Naive thymus-derived CD8-positive, alpha-beta T cell (primary cell): ENCODE measurements around the gene ATMIN. TPM values are rescaled to one million over a fixed set of nuclear protein-coding genes. Genes with fewer than 3 reads are reported as not detected.

ENCODE experiments used
- ATAC-seq, 2 donors: fragments of 150-1000 bp; cut with Tn5 transposase in 1 of 2; sonication (Bioruptor Pico), chemical (Tn5 transposase) in 1 of 2; 1 replicate in 1 of 2; 2 replicates in 1 of 2; pipeline ENCODE4 v1.10.0; 2021; ENCODE audit warnings: mild to moderate bottlenecking in 2 of 2, moderate library complexity in 2 of 2
- POLR2A ChIA-PET: fragments of 350-600 bp; sonication (Branson Sonifier 250); formaldehyde crosslinking; loops from one replicate; lab custom pipeline; 2021; ENCODE audit warnings: antibody characterized with exemption; lab: Charles Lee
- DNase-seq, 10 donors: peaks; one replicate each; pipeline versions ENCODE4 v3.0.0 to v3.0.0-alpha.2; 2020 to 2022
- H3K27ac Mint-ChIP-seq, 10 donors: one replicate each; pipeline ENCODE4 v1.8.0; 2020 to 2022; ENCODE audit warnings: mild to moderate bottlenecking in 10 of 10, mixed read lengths in 10 of 10, moderate library complexity in 4 of 10, inconsistent platforms in 1 of 10
- H3K27me3 Mint-ChIP-seq, 5 donors: one replicate each; pipeline ENCODE4 v1.8.0; 2021 to 2022; ENCODE audit warnings: mixed read lengths in 5 of 5
- H3K36me3 Mint-ChIP-seq, 3 donors: one replicate each; pipeline ENCODE4 v1.8.0; 2020 to 2022; ENCODE audit warnings: mixed read lengths in 3 of 3, mild to moderate bottlenecking in 2 of 3, inconsistent platforms in 1 of 3
- H3K4me1 Mint-ChIP-seq, 4 donors: one replicate each; pipeline ENCODE4 v1.8.0; 2021 to 2022; ENCODE audit warnings: mixed read lengths in 4 of 4
- H3K4me3 Mint-ChIP-seq, 10 donors: one replicate each; pipeline ENCODE4 v1.8.0; 2020 to 2022; ENCODE audit warnings: mild to moderate bottlenecking in 10 of 10, mixed read lengths in 10 of 10, moderate library complexity in 6 of 10, inconsistent platforms in 1 of 10
- H3K9me3 Mint-ChIP-seq, 9 donors: one replicate each; pipeline ENCODE4 v1.8.0; 2020 to 2022; ENCODE audit warnings: mixed read lengths in 9 of 9, mild to moderate bottlenecking in 3 of 9, inconsistent platforms in 1 of 9, moderate library complexity in 1 of 9
- polyA plus RNA-seq, 3 donors: library from polyadenylated mRNA; unstranded; fragments of 300-500 nt; fragmentation: Illumina TruSeq; gene quantifications; one replicate each; pipeline ENCODE4 v1.2.3, GENCODE V29; 2021
- total RNA-seq, 8 experiments: library from RNA in 2 of 8; stranded (reverse) in 2 of 8; gene quantifications; one replicate each; pipeline ENCODE4 v1.2.3 and lab custom pipeline; 2021 to 2026

ATMIN gene
- total and polyA plus RNA-seq, 5 experiments from 2014 or later = 21.6 to 48.1 (median 40.5) TPM

GRCh38 chr16:80997139-80997798 lies 38.4 kb upstream of the ATMIN start:
- peaks cover 24 to 66% (median 63%) of the 10 kb centered on the region in 4 donors for H3K4me1 Mint-ChIP-seq
- no peaks in the 10 kb centered on the region for H3K9me3 Mint-ChIP-seq
- peak overlapping the region; percentile 87 to 98 (median 96) for H3K27ac Mint-ChIP-seq
- peak in 3 of 10 donors; percentile 23 to 32 (median 24) for DNase-seq
- H3K27me3 Mint-ChIP-seq = no peaks in the 10 kb centered on the region
- POLR2A ChIA-PET = interaction anchor here (0.7 to 1.5 kb wide), 2 partner anchors 10 to 17 kb away, joined by 4 to 17 read pairs; partner anchors contain the start of genes CENPN and CMC2
- peak overlapping the region; percentile 83 to 93 (median 89) for H3K4me3 Mint-ChIP-seq
- H3K36me3 Mint-ChIP-seq = peaks cover 0 to 23% (median 11%) of the 10 kb centered on the region in 3 donors
- peak; percentile 57 to 74 for ATAC-seq

DNA sequence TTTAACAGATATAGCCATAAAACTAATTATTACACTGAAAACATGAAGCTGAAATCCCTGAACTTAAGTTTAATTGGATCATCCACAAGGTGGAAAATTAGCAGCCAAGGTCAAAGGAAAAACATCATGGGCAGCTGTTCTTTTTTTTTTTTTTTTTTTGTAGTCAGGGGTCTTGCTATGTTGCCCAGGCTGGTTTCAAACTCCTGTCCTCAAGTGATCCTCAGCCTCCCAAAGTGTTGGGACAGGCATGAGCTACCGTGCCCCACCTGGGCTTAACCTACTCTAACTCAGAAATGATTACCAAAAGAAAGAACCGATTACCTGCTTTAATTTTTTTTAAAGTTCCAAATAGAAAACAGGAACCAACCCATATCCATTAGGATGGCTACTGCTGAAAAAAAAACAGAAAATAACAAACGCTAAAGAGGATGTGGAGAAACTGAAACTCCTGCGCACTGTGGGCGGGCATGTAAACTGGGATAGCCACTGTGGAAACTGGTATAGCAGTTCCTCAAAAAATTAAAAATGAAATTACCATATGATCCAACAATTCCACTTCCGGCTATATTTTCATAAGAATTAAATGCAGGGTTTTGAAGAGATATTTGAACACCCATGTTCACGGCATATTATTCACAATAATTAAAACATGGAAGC lies 37.5 kb upstream of the ATMIN start:
- ATAC-seq = no peak
- peaks cover 0 to 16% (median 9%) of the 10 kb centered on the region in 3 donors for H3K36me3 Mint-ChIP-seq
- peak overlapping the region in 7 of 10 donors; percentile 10 to 97 (median 90) for H3K27ac Mint-ChIP-seq
- POLR2A ChIA-PET = interaction anchor here (0.7 to 1.5 kb wide), 2 partner anchors 9 to 18 kb away, joined by 4 to 17 read pairs; partner anchors contain the start of genes CENPN and CMC2
- peak overlapping the region; percentile 12 to 93 (median 81) for H3K4me3 Mint-ChIP-seq
- H3K9me3 Mint-ChIP-seq = no peaks in the 10 kb centered on the region
- H3K27me3 Mint-ChIP-seq = no peaks in the 10 kb centered on the region
- H3K4me1 Mint-ChIP-seq = peaks cover 28 to 66% (median 64%) of the 10 kb centered on the region in 4 donors
- no peak for DNase-seq

GRCh38 chr16:81000873-81001272 lies 34.8 kb upstream of the ATMIN start:
- Mint-ChIP-seq H3K27me3 (no peaks in the 10 kb centered on the region), H3K27ac (peak overlapping the region in 1 of 10 donors; percentile 9), H3K4me1 (peaks cover 22 to 76% (median 71%) of the 10 kb centered on the region in 4 donors), H3K9me3 (no peaks in the 10 kb centered on the region), H3K4me3 (no peak overlapping the region), H3K36me3 (peaks cover 0 to 3% (median 2%) of the 10 kb centered on the region in 3 donors)
- POLR2A ChIA-PET = no interaction called here
- ATAC-seq (no peak), DNase-seq (no peak)

- Mint-ChIP-seq H3K36me3 (peaks cover 0 to 3% (median 2%) of the 10 kb centered on the region in 3 donors), H3K9me3 (no peaks in the 10 kb centered on the region), H3K27ac (no peak overlapping the region), H3K27me3 (no peaks in the 10 kb centered on the region), H3K4me1 (peaks cover 22 to 80% (median 75%) of the 10 kb centered on the region in 4 donors), H3K4me3 (no peak overlapping the region)
- DNase-seq (no peak), ATAC-seq (no peak)
- POLR2A ChIA-PET = no interaction called here
Measured at GRCh38 chr16:81001330-81001729, 34.3 kb upstream of the ATMIN start.

- H3K4me1 Mint-ChIP-seq = peaks cover 19 to 74% (median 65%) of the 10 kb centered on the region in 4 donors
- peak overlapping the region in 8 of 10 donors; percentile 9 to 74 (median 40) for H3K27ac Mint-ChIP-seq
- DNase-seq (no peak), ATAC-seq (no peak)
- no peaks in the 10 kb centered on the region for H3K9me3 Mint-ChIP-seq
- POLR2A ChIA-PET = interaction anchor here (1.8 kb wide), 1 partner anchor 74 kb away, joined by 4 read pairs; the partner anchor contains the start of gene C16orf46
- peak overlapping the region in 5 of 10 donors; percentile 1 to 76 (median 57) for H3K4me3 Mint-ChIP-seq
- peaks cover 0 to 3% (median 0%) of the 10 kb centered on the region in 5 donors for H3K27me3 Mint-ChIP-seq
- H3K36me3 Mint-ChIP-seq = peaks cover 0 to 3% (median 2%) of the 10 kb centered on the region in 3 donors
Measured at GRCh38 chr16:81003064-81003463, 32.6 kb upstream of the ATMIN start.

GRCh38 chr16:81003610-81004460 lies 31.8 kb upstream of the ATMIN start:
- DNase-seq (no peak), ATAC-seq (no peak)
- H3K9me3 Mint-ChIP-seq = no peaks in the 10 kb centered on the region
- POLR2A ChIA-PET = interaction anchor here (0.5 to 1.8 kb wide), 3 partner anchors 32 to 737 kb away, joined by 3 to 4 read pairs (median 4); partner anchors contain the start of genes ATMIN and C16orf46
- H3K36me3 Mint-ChIP-seq = peaks cover 0 to 3% (median 2%) of the 10 kb centered on the region in 3 donors
- peaks cover 0 to 3% (median 0%) of the 10 kb centered on the region in 5 donors for H3K27me3 Mint-ChIP-seq
- peak overlapping the region; percentile 52 to 92 (median 77) for H3K27ac Mint-ChIP-seq
- peak overlapping the region; percentile 65 to 95 (median 77) for H3K4me3 Mint-ChIP-seq
- H3K4me1 Mint-ChIP-seq = peaks cover 18 to 74% (median 63%) of the 10 kb centered on the region in 4 donors

DNA sequence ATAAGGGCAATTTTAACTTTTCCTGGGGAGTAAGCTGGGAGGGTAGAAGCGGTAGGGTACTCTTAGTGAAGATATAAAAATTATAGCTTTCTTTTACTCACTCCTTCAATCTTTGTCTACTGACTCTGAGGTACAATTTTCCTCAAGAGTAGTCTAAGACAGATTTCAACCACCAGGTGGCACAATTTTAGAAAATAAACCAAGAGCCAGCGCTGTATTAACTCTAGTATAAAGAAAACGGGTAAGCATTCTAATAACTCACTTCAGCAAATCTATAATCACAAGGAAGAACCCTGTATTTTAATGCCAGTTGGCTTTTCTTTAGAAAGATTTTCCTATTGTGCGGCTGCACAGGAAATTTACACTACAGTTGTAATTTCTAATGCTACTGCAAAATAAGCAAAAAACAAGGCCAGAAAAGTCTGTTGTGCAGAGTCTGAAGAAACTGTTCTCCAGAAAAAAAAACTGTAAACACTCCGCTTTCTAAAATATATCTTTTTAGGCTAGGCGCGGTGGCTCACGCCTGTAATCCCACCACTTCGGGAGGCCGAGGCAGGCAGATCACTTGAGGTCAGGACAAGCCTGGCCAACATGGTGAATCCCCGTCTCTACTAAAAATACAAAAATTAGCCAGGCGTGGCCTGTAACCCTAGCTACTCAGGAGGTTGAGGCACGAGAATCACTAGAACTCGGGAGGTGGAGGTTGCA lies 30.8 kb upstream of the ATMIN start:
- ATAC-seq (no peak), DNase-seq (peak in 7 of 10 donors; percentile 1 to 70 (median 45))
- Mint-ChIP-seq H3K4me3 (peak overlapping the region; percentile 65 to 95 (median 77)), H3K27me3 (peaks cover 0 to 3% (median 0%) of the 10 kb centered on the region in 5 donors), H3K9me3 (no peaks in the 10 kb centered on the region), H3K27ac (peak overlapping the region; percentile 59 to 92 (median 74)), H3K36me3 (peaks cover 0 to 3% (median 2%) of the 10 kb centered on the region in 3 donors), H3K4me1 (peaks cover 10 to 65% (median 56%) of the 10 kb centered on the region in 4 donors)
- POLR2A ChIA-PET = interaction anchor here (0.6 to 1.0 kb wide), 2 partner anchors 31 to 54 kb away, joined by 3 to 4 read pairs; partner anchors contain the start of gene ATMIN

DNA sequence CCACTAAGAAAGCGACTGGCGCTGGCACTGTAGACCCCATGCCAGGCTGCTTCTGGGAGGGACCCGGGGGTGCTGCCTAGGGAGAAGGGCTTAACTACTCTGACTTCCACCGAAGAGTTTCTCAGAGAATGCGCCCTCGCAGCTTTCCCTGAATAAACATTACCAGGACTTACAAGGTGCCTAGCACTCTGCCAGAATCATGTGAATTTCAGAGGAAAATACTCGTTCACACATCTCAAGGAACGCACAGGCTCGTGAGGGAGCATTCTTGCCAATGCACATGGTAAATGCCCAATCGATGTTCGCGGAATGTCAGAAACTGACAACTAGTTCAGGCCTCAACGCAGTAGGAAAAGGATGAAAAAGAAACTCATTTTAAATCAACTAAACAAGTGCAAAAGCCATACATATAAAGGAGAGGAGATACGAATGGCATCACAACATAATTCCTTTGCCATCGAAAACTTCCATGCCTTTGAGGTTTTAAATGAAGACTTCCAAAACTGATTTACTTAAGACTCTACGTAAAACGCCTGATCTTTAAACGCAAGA lies 30.0 kb upstream of the ATMIN start:
- Mint-ChIP-seq H3K4me1 (peaks cover 9 to 60% (median 50%) of the 10 kb centered on the region in 4 donors), H3K27ac (peak overlapping the region; percentile 94 to 100 (median 99)), H3K4me3 (peak overlapping the region; percentile 88 to 100 (median 95)), H3K36me3 (peaks cover 0 to under 1% (median 0%) of the 10 kb centered on the region in 3 donors), H3K27me3 (peaks cover 0 to 3% (median 0%) of the 10 kb centered on the region in 5 donors), H3K9me3 (no peaks in the 10 kb centered on the region)
- DNase-seq = no peak
- POLR2A ChIA-PET = interaction anchor here (2.7 kb wide), 1 partner anchor 71 kb away, joined by 16 read pairs; the partner anchor contains the start of gene C16orf46
- ATAC-seq = no peak

DNA sequence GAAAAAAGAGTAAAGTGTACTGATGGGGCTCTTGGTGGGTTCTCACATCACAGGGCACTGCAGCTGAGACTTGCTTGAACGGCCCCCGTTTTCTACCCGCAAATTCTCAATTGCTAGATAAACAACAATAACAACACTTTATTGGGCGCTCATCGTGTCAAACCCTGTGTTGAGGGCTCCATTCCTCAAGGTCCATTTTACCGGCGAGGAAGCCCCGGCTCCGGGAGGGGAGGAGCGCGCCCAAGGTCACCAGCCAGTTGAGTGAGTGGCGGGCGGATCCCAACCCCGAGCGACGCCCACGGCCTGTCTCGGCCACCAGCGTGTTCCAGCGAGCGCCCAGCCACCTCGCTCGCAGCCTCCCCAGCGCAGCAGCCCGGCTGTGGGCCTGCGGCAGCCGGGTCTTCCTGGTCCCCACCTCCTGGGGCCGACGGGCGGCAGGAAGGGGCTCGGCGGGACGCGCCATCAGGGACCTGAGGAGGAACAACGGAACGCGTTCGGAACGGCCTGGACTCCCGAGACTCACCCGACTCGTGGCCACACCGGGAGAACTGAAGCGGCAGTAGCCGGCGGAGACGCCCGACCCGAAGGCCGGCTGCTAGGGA lies 29.3 kb upstream of the ATMIN start:
- ATAC-seq (peak; percentile 15 to 39), DNase-seq (peak in 6 of 10 donors; percentile 47 to 82 (median 54))
- H3K27me3 Mint-ChIP-seq = peaks cover 0 to 3% (median 0%) of the 10 kb centered on the region in 5 donors
- no peaks in the 10 kb centered on the region for H3K9me3 Mint-ChIP-seq
- H3K27ac Mint-ChIP-seq = peak overlapping the region; percentile 94 to 100 (median 100)
- H3K4me1 Mint-ChIP-seq = peaks cover 7 to 56% (median 49%) of the 10 kb centered on the region in 4 donors
- peak overlapping the region; percentile 88 to 100 (median 95) for H3K4me3 Mint-ChIP-seq
- no peaks in the 10 kb centered on the region for H3K36me3 Mint-ChIP-seq
- POLR2A ChIA-PET = interaction anchor here (1.4 to 4.7 kb wide), 4 partner anchors 9 to 308 kb away, joined by 4 to 34 read pairs (median 16); partner anchors contain the start of genes ATMIN, C16orf46 and GAN
